HepG2 (cell line): Measurements from ENCODE around the gene RRAS2. TPM values are rescaled to one million over a fixed set of nuclear protein-coding genes. Genes with fewer than 3 reads are reported as not detected.

Experiments
- ATAC-seq: fragments of 200-7000 bp; cut with Tn5 transposase; 3 replicates; pipeline ENCODE4 v1.9.1; 2020; ENCODE audit warnings: mild to moderate bottlenecking, moderate library complexity
- BruUV-seq: library from RNA; stranded (reverse); fragments of 400-500 nt; replicated peaks from 2 replicates; lab custom pipeline; 2021; lab: Mats Ljungman, UMichigan
- CTCF ChIA-PET: fragments of 300-600 bp; formaldehyde crosslinking; extraction: SDS; loops from one replicate; lab custom pipeline; 2021; ENCODE audit warnings: low total read pairs, inconsistent platforms, low intra/inter-chr PET ratio; lab: Yijun Ruan, JAX
- POLR2A ChIA-PET: fragments of 350-600 bp; sonication (Branson Sonifier 250); formaldehyde crosslinking; loops from one replicate; lab custom pipeline; 2020; ENCODE audit warnings: antibody characterized with exemption, inconsistent platforms; lab: Yijun Ruan, JAX
- DNase-seq: peaks from one replicate; pipeline ENCODE4 v3.0.0-alpha.2; 2015; ENCODE audit warnings: low spot score
- FAIRE-seq: peaks from 3 replicates; lab custom pipeline; 2011; peaks lifted over from hg19 to GRCh38; lab: Jason Lieb, UNC
- H2AFZ ChIP-seq: one replicate; pipeline ENCODE4 v1.6.1; 2011; ENCODE audit warnings: low read length, inconsistent platforms
- H3K27ac ChIP-seq: fragments of 300-600 bp; 3 replicates; pipeline ENCODE4 v1.8.0; 2011; ENCODE audit warnings: mixed run types, mild to moderate bottlenecking, mixed read lengths, low read length, inconsistent platforms; ENCODE audit not compliant: insufficient read depth; ENCODE audit errors: extremely low read length
- H3K27me3 ChIP-seq, 2 experiments: fragments of 200-600 bp in 1 of 2; 2 replicates in 1 of 2; 3 replicates in 1 of 2; pipeline versions ENCODE4 v1.6.0 to v1.8.0; 2011; ENCODE audit warnings: low read length in 2 of 2, mild to moderate bottlenecking in 2 of 2, moderate library complexity in 2 of 2, inconsistent platforms in 1 of 2; ENCODE audit not compliant: insufficient read depth in 2 of 2, control insufficient read depth in 1 of 2
- H3K36me3 ChIP-seq, 2 experiments: fragments of 200-600 bp in 1 of 2; replicated peaks in 1 of 2; 2 replicates in 1 of 2; 3 replicates in 1 of 2; pipeline versions ENCODE4 v1.5.1 to v1.8.0; 2011; ENCODE audit warnings: low read length in 2 of 2, inconsistent platforms in 1 of 2; ENCODE audit not compliant: insufficient read depth in 2 of 2, control insufficient read depth in 1 of 2
- H3K4me1 ChIP-seq: 2 replicates; pipeline ENCODE4 v1.5.1; 2012; ENCODE audit warnings: low read length, inconsistent platforms; ENCODE audit not compliant: insufficient read depth
- H3K4me2 ChIP-seq: 2 replicates; pipeline ENCODE4 v1.6.0; 2011; ENCODE audit warnings: low read depth, low read length, inconsistent platforms
- H3K4me3 ChIP-seq, 3 experiments: fragments of 200-600 bp in 1 of 3; sonication (generic), shearing (Covaris generic) in 1 of 3; replicated peaks in 1 of 3; 2 replicates each; pipeline ENCODE4 v1.5.1; 2011 to 2016; ENCODE audit warnings: low read length in 3 of 3, inconsistent platforms in 2 of 3, low read depth in 2 of 3, mild to moderate bottlenecking in 2 of 3, control low read depth in 1 of 3, mixed read lengths in 1 of 3; ENCODE audit not compliant: insufficient read depth in 1 of 3
- H3K79me2 ChIP-seq: one replicate; pipeline ENCODE4 v1.6.1; 2011; ENCODE audit warnings: low read length, inconsistent platforms; ENCODE audit not compliant: insufficient read depth
- H3K9ac ChIP-seq: 2 replicates; pipeline ENCODE4 v1.6.0; 2011; ENCODE audit warnings: mild to moderate bottlenecking, low read depth, low read length, inconsistent platforms; ENCODE audit not compliant: insufficient read depth
- H3K9me3 ChIP-seq: 2 replicates; pipeline ENCODE4 v1.5.1; 2012; ENCODE audit warnings: mild to moderate bottlenecking, low read length
- H4K20me1 ChIP-seq: 2 replicates; pipeline ENCODE4 v1.6.0; 2011; ENCODE audit warnings: inconsistent platforms, mild to moderate bottlenecking, low read length, moderate library complexity; ENCODE audit not compliant: insufficient read depth
- CREB1 ChIP-seq, 2 experiments: fragments of 450-650 bp in 1 of 2; IDR thresholded peaks; 2 replicates each; pipeline ENCODE4 v1.6.1; 2016 to 2017; ENCODE audit warnings: control low read depth in 1 of 2, mild to moderate bottlenecking in 1 of 2, missing compliant biosample characterization in 1 of 2, missing genetic modification characterization in 1 of 2
- EHMT2 ChIP-seq: fragments of 200-600 bp; sonication (generic); IDR thresholded peaks from 2 replicates; pipeline ENCODE4 v1.7.0; 2017; ENCODE audit warnings: antibody characterized with exemption, low read depth, low read length, borderline replicate concordance
- FOXK2 ChIP-seq: fragments of 450-650 bp; IDR thresholded peaks from 2 replicates; pipeline ENCODE4 v1.6.1; 2016
- GABPA ChIP-seq, 2 experiments: IDR thresholded peaks; 2 replicates each; pipeline ENCODE4 v1.6.1; 2011 to 2016; ENCODE audit warnings: low read depth in 2 of 2, low read length in 1 of 2, missing biosample characterization in 1 of 2, missing genetic modification characterization in 1 of 2
- KMT2B ChIP-seq: IDR thresholded peaks from 2 replicates; pipeline ENCODE4 v1.6.1; 2016; ENCODE audit warnings: missing genetic modification reagents, missing compliant biosample characterization
- MAFK ChIP-seq, 2 experiments: IDR thresholded peaks in 1 of 2; conservative IDR thresholded peaks in 1 of 2; 2 replicates each; pipeline ENCODE4 v1.6.1; 2011; ENCODE audit warnings: improper control_type of control experiment in 2 of 2, low read length in 2 of 2
- MIXL1 ChIP-seq: IDR thresholded peaks from 2 replicates; pipeline ENCODE4 v1.6.1; 2016
- NFYC ChIP-seq: IDR thresholded peaks from 2 replicates; pipeline ENCODE4 v1.6.1; 2016; ENCODE audit warnings: missing genetic modification reagents, missing compliant biosample characterization
- PBX3 ChIP-seq: sonication (generic); formaldehyde crosslinking; IDR thresholded peaks from 2 replicates; pipeline ENCODE4 v1.8.1; 2023; ENCODE audit warnings: missing genetic modification reagents, inconsistent platforms, borderline replicate concordance
- SATB2 ChIP-seq: sonication (generic); formaldehyde crosslinking; IDR thresholded peaks from 2 replicates; pipeline ENCODE4 v1.5.0; 2020; ENCODE audit warnings: missing genetic modification reagents
- ZMYM3 ChIP-seq: sonication (generic); formaldehyde crosslinking; IDR thresholded peaks from 2 replicates; pipeline ENCODE4 v1.5.1; 2020; ENCODE audit warnings: mild to moderate bottlenecking, missing genetic modification reagents
- ZNF597 ChIP-seq: sonication (generic); formaldehyde crosslinking; IDR thresholded peaks from 2 replicates; pipeline ENCODE4 v1.5.0; 2020; ENCODE audit warnings: missing genetic modification reagents
- ZNF709 ChIP-seq: sonication (generic); formaldehyde crosslinking; IDR thresholded peaks from 2 replicates; pipeline ENCODE4 v1.5.0; 2020; ENCODE audit warnings: mild to moderate bottlenecking, missing genetic modification reagents
- ZNF768 ChIP-seq: sonication (generic); formaldehyde crosslinking; IDR thresholded peaks from 2 replicates; pipeline ENCODE4 v1.4.0; 2020; ENCODE audit warnings: missing genetic modification reagents
- ZNF776 ChIP-seq: sonication (generic); formaldehyde crosslinking; IDR thresholded peaks from 2 replicates; pipeline ENCODE4 v1.4.0; 2020; ENCODE audit warnings: mild to moderate bottlenecking, missing genetic modification reagents
- WGBS: methylation state at CpG from one replicate; pipeline ENCODE4 v1.1.6; 2017; ENCODE audit warnings: low lambda C conversion rate; 5-methylcytosine and 5-hydroxymethylcytosine counted together
- in situ Hi-C: cut with HindIII; loops from 2 replicates; pipeline ENCODE4 v1.10.0; 2017; ENCODE audit warnings: low pct_unique_long_range_greater_than_20kb; ENCODE audit not compliant: extremely low pct_ligation_motif_present
- intact Hi-C: fragments of 100-400 bp; cut with micrococcal nuclease; formaldehyde crosslinking; loops from one replicate; pipeline ENCODE4 v1.10.0; 2022; ENCODE audit not compliant: unreplicated experiment
- polyA plus RNA-seq, 8 experiments: library from polyadenylated mRNA; depleted of rRNA in 3 of 8; stranded (reverse) in 7 of 8; unstranded in 1 of 8; fragments of >200 nt; fragmentation: Illumina TruSeq in 4 of 8; extraction: Trizol in 4 of 8; gene quantifications; 2 replicates each; pipeline versions ENCODE4 v1.2.1 to v1.2.3, GENCODE V29; 2011 to 2016; ENCODE audit warnings: low read depth in 4 of 8, missing spikeins in 1 of 8, mixed read lengths in 1 of 8; ENCODE audit not compliant: insufficient read depth in 1 of 8
- total RNA-seq, 5 experiments: library from RNA; depleted of rRNA; stranded (reverse); fragments of >200 nt; fragmentation: Illumina TruSeq; extraction: Trizol; gene quantifications; 2 replicates each; pipeline ENCODE4 v1.2.3, GENCODE V29; 2016; ENCODE audit warnings: low read depth in 1 of 5
- TF ChIP-seq, protein P1 (sequence below), 2 experiments: sonication (generic) in 1 of 2; formaldehyde crosslinking in 1 of 2; IDR thresholded peaks; 2 replicates each; pipeline versions ENCODE4 v1.6.1 to v1.9.0; 2014 to 2022; ENCODE audit warnings: antibody characterized with exemption in 1 of 2, borderline replicate concordance in 1 of 2, inconsistent platforms in 1 of 2, low read depth in 1 of 2, missing genetic modification reagents in 1 of 2

RRAS2 gene
- total and polyA plus RNA-seq, 2 of the 13 experiments (the other 11 are each of a cell fraction or from before 2014, with no cell fraction given) = 19.0 to 44.1 TPM

DNA sequence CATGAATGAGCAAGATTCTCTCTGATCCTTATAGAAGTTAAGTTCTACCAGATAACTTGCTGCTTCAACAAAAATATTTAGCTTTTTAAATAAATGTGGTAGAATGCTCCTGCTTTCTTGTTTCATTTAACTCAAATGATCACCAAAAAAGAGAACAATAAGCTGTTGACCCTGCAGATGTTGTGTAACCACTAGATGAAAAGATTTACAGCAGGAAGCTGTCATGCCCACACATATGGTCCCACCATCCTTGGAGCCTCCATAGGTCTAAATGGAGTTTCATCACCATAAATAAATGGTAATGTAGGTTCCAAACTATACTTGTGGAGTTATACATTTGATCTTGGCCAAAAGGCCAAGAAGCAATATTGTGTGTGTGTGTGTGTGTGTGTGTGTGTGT is 118.8 kb downstream of the RRAS2 start (continued):
- no peak for TF ChIP-seq EHMT2
- no peak for TF ChIP-seq ZMYM3 (CRISPR knock-in tag)
- TF ChIP-seq ZNF597 = no peak
- TF ChIP-seq GABPA (IDR thresholded peaks at IDR 0.05; ENCODE audit: low read depth, low read length) = no peak
- TF ChIP-seq GABPA (CRISPR knock-in tag; IDR thresholded peaks at IDR 0.05; ENCODE audit: low read depth) = no peak
- TF ChIP-seq FOXK2 = no peak
- TF ChIP-seq CREB1 (IDR thresholded peaks at IDR 0.05) = no peak
- TF ChIP-seq CREB1 (CRISPR knock-in tag; IDR thresholded peaks at IDR 0.05) = no peak
- TF ChIP-seq, all 625 proteins: peak for 0

DNA sequence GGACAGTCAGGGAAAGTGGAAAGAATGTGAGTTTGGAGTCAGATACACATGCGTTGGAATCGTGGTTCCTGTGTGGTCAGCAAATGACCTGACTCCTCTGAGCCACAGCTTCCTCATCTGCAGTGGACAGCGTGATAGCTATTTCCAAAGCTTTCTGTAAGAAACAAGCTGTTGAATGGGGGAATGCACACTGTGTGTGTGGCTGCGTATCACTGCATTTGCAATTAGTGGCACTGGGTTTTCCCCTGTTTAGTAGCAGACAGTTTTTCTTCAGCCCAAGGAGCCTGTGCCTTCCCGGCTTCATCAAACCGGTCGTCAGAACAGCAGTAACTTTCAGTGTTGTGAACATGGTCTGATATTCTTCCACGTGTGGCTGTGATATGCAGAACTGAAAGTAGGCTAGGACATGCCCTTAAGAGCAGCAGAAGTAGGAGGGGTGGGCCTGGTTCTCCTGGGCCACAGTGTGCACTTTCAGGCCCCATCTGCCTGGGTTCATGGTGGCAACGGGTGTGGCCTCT is 121.5 kb downstream of the RRAS2 start:
- no TSS peak for BruUV-seq
- Histone ChIP-seq H3K79me2 (no peaks in the 10 kb centered on the region), H3K9me3 (no peaks in the 10 kb centered on the region), H4K20me1 (no peaks in the 10 kb centered on the region), H3K9ac (no peak overlapping the region), H3K4me2 (no peak overlapping the region), H3K4me3 (no peak overlapping the region), H3K4me1 (no peaks in the 10 kb centered on the region), H3K27me3 (peaks cover 2 to 28% of the 10 kb centered on the region in 2 experiments; a peak in 3 of 5 replicates), H3K36me3 (no peaks in the 10 kb centered on the region), H2AFZ (no peak overlapping the region), H3K27ac (no peak overlapping the region)
- FAIRE-seq (no peak), ATAC-seq (no peak), DNase-seq (no peak)
- in situ Hi-C loops = no loop called here
- CTCF ChIA-PET = no interaction called here
- intact Hi-C loops = no loop called here
- POLR2A ChIA-PET = no interaction called here
- WGBS = under 1% methylated on average over 6 of the region's 9 CpGs
- TF ChIP-seq PBX3 (CRISPR knock-in tag) (no peak), MIXL1 (CRISPR knock-in tag) (no peak), KMT2B (no peak), SATB2 (CRISPR knock-in tag) (no peak), ZNF768 (CRISPR knock-in tag) (no peak), ZNF709 (no peak), MAFK (conservative IDR thresholded peaks at IDR 0.05 in 1 of 2, IDR thresholded peaks at IDR 0.05 in 1 of 2; ENCODE audit: low read length in 2 of 2) (no peak), NFYC (CRISPR knock-in tag) (no peak), ZNF776 (no peak)
- TF ChIP-seq, protein P1, sequence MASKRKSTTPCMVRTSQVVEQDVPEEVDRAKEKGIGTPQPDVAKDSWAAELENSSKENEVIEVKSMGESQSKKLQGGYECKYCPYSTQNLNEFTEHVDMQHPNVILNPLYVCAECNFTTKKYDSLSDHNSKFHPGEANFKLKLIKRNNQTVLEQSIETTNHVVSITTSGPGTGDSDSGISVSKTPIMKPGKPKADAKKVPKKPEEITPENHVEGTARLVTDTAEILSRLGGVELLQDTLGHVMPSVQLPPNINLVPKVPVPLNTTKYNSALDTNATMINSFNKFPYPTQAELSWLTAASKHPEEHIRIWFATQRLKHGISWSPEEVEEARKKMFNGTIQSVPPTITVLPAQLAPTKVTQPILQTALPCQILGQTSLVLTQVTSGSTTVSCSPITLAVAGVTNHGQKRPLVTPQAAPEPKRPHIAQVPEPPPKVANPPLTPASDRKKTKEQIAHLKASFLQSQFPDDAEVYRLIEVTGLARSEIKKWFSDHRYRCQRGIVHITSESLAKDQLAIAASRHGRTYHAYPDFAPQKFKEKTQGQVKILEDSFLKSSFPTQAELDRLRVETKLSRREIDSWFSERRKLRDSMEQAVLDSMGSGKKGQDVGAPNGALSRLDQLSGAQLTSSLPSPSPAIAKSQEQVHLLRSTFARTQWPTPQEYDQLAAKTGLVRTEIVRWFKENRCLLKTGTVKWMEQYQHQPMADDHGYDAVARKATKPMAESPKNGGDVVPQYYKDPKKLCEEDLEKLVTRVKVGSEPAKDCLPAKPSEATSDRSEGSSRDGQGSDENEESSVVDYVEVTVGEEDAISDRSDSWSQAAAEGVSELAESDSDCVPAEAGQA (IDR thresholded peaks at IDR 0.05; ENCODE audit: low read depth) = no peak
- TF ChIP-seq, protein P1 (CRISPR knock-in tag; IDR thresholded peaks at IDR 0.05; ENCODE audit: borderline replicate concordance) = no peak
